ENCODE results near the gene ERAL1. TPM values are rescaled to one million over a fixed set of nuclear protein-coding genes. Genes with fewer than 3 reads are reported as not detected.

The ERAL1 gene
- total and polyA plus RNA-seq, 7 experiments from 2014 or later, result 19.8 to 56.6 (median 27.5) TPM

GRCh38 chr17:28897769-28898526, 43.1 kb downstream of the ERAL1 start:
- DNase-seq (peak in 1 of 9 donors; percentile 24), ATAC-seq (no peak)
- Histone ChIP-seq H3K9me3 (ENCODE audit: control insufficient read depth in 2 of 3, low read length in 3 of 3) (no peaks in the 10 kb centered on the region), H3K27ac (ENCODE audit: low read depth, low read length) (peak overlapping the region; percentile 96), H3K36me3 (ENCODE audit: control insufficient read depth in 2 of 3, insufficient read depth in 3 of 3, low read length in 3 of 3) (peaks cover 0 to 7% (median 0%) of the 10 kb centered on the region in 3 experiments), H3K4me3 (ENCODE audit: low read length) (peak overlapping the region; percentile 82), H3K4me1 (ENCODE audit: control insufficient read depth in 2 of 2, insufficient read depth in 2 of 2, low read length in 2 of 2) (peaks cover 37 to 38% of the 10 kb centered on the region in 2 donors), H3K27me3 (ENCODE audit: control insufficient read depth in 2 of 2, insufficient read depth in 2 of 2, low read length in 2 of 2) (no peaks in the 10 kb centered on the region)
- H3K27me3 Mint-ChIP-seq, result no peaks in the 10 kb centered on the region
- peak overlapping the region; percentile 95 to 99 (median 96) for H3K27ac Mint-ChIP-seq
- H3K4me3 Mint-ChIP-seq, result peak overlapping the region; percentile 86 to 98 (median 96)
- no peaks in the 10 kb centered on the region for H3K9me3 Mint-ChIP-seq
- ChIA-PET CTCF (interaction anchor here (0.6 to 1.8 kb wide), 10 partner anchors 10 to 171 kb away, joined by 3 to 8 read pairs (median 4); partner anchors contain the start of genes NEK8 and TLCD1), POLR2A (interaction anchor here (0.6 to 12.7 kb wide), 20 partner anchors 11 to 591 kb away, joined by 3 to 183 read pairs (median 4); partner anchors contain the start of genes ERAL1, FAM222B, NEK8 and PHF12)
- peaks cover 0 to 31% (median 5%) of the 10 kb centered on the region in 5 donors for H3K36me3 Mint-ChIP-seq
- H3K4me1 Mint-ChIP-seq, result peaks cover 30 to 75% (median 61%) of the 10 kb centered on the region in 7 donors
- intact Hi-C loops (cut with micrococcal nuclease), result loop anchor here (1.0 to 5.0 kb wide), 8 partner anchors 27 to 236 kb away; partner anchors contain the start of genes FAM222B (in 1 of the 2), SDF2 (in 1 of the 2) and SUPT6H (in 1 of the 2)

GRCh38 chr17:28898527-28898955, 43.7 kb downstream of the ERAL1 start:
- Mint-ChIP-seq H3K36me3 (peaks cover 0 to 27% (median 5%) of the 10 kb centered on the region in 5 donors), H3K27me3 (no peaks in the 10 kb centered on the region), H3K9me3 (no peaks in the 10 kb centered on the region), H3K4me3 (peak overlapping the region in 6 of 10 donors; percentile 60 to 98 (median 97)), H3K27ac (peak overlapping the region in 8 of 9 donors; percentile 30 to 97 (median 63)), H3K4me1 (peaks cover 24 to 75% (median 60%) of the 10 kb centered on the region in 7 donors)
- DNase-seq (no peak), ATAC-seq (no peak)
- Histone ChIP-seq H3K27me3 (ENCODE audit: control insufficient read depth in 2 of 2, insufficient read depth in 2 of 2, low read length in 2 of 2) (no peaks in the 10 kb centered on the region), H3K4me1 (ENCODE audit: control insufficient read depth in 2 of 2, insufficient read depth in 2 of 2, low read length in 2 of 2) (peaks cover 32 to 39% of the 10 kb centered on the region in 2 donors), H3K36me3 (ENCODE audit: control insufficient read depth in 2 of 3, insufficient read depth in 3 of 3, low read length in 3 of 3) (peaks cover 0 to 7% (median 0%) of the 10 kb centered on the region in 3 experiments), H3K27ac (ENCODE audit: low read depth, low read length) (peak overlapping the region; percentile 96), H3K9me3 (ENCODE audit: control insufficient read depth in 2 of 3, low read length in 3 of 3) (no peaks in the 10 kb centered on the region), H3K4me3 (ENCODE audit: low read length) (no peak overlapping the region)
- POLR2A ChIA-PET, result interaction anchor here (0.6 to 12.7 kb wide), 15 partner anchors 12 to 182 kb away, joined by 3 to 183 read pairs (median 4); partner anchors contain the start of genes ERAL1, FAM222B, NEK8 and PHF12
- CTCF ChIA-PET, result interaction anchor here (0.6 to 1.8 kb wide), 7 partner anchors 23 to 172 kb away, joined by 3 to 8 read pairs (median 5); partner anchors contain the start of gene TLCD1
- intact Hi-C loops (cut with micrococcal nuclease), result loop anchor here in 1 of 2 donors (5.0 kb wide), 1 partner anchor 236 kb away; the partner anchor contains the start of genes SDF2 and SUPT6H

GRCh38 chr17:28899212-28899815, 44.5 kb downstream of the ERAL1 start:
- H3K4me1 ChIP-seq (ENCODE audit: control insufficient read depth in 2 of 2, insufficient read depth in 2 of 2, low read length in 2 of 2), result peaks cover 32 to 39% of the 10 kb centered on the region in 2 donors
- H3K27me3 ChIP-seq (ENCODE audit: control insufficient read depth in 2 of 2, insufficient read depth in 2 of 2, low read length in 2 of 2), result no peaks in the 10 kb centered on the region
- H3K27ac Mint-ChIP-seq, result peak overlapping the region; percentile 31 to 95 (median 68)
- H3K4me1 Mint-ChIP-seq, result peaks cover 21 to 68% (median 57%) of the 10 kb centered on the region in 7 donors
- ChIA-PET POLR2A (interaction anchor here (0.6 to 12.7 kb wide), 7 partner anchors 27 to 180 kb away, joined by 3 to 183 read pairs (median 4); partner anchors contain the start of genes FAM222B, PHF12 and RPL23A), CTCF (interaction anchor here (1.3 to 1.8 kb wide), 3 partner anchors 9 to 173 kb away, joined by 4 to 7 read pairs (median 6); partner anchors contain the start of gene TLCD1)
- no peaks in the 10 kb centered on the region for H3K9me3 ChIP-seq (ENCODE audit: control insufficient read depth in 2 of 3, low read length in 3 of 3)
- no peaks in the 10 kb centered on the region for H3K27me3 Mint-ChIP-seq
- intact Hi-C loops (cut with micrococcal nuclease), result loop anchor here in 1 of 2 donors (5.0 kb wide), 1 partner anchor 237 kb away; the partner anchor contains the start of genes SDF2 and SUPT6H
- ATAC-seq, result no peak
- peak overlapping the region; percentile 2 to 69 (median 45) for H3K4me3 Mint-ChIP-seq
- H3K27ac ChIP-seq (ENCODE audit: low read depth, low read length), result no peak overlapping the region
- H3K36me3 ChIP-seq (ENCODE audit: control insufficient read depth in 2 of 3, insufficient read depth in 3 of 3, low read length in 3 of 3), result peaks cover 0 to 7% (median 0%) of the 10 kb centered on the region in 3 experiments
- no peaks in the 10 kb centered on the region for H3K9me3 Mint-ChIP-seq
- no peak for DNase-seq
- H3K36me3 Mint-ChIP-seq, result peaks cover 0 to 27% (median 5%) of the 10 kb centered on the region in 5 donors
- H3K4me3 ChIP-seq (ENCODE audit: low read length), result no peak overlapping the region

GRCh38 chr17:28900986-28901726, 46.3 kb downstream of the ERAL1 start:
- DNase-seq, result no peak
- ChIA-PET POLR2A (interaction anchor here (0.6 to 12.7 kb wide), 11 partner anchors 9 to 182 kb away, joined by 3 to 183 read pairs (median 8); partner anchors contain the start of genes FAM222B, NEK8, PHF12 and RPL23A), CTCF (interaction anchor here (0.6 to 4.2 kb wide), 4 partner anchors 49 to 138 kb away, joined by 3 to 30 read pairs (median 7); no protein-coding TSS in a partner anchor)
- H3K9me3 ChIP-seq (ENCODE audit: control insufficient read depth in 2 of 3, low read length in 3 of 3), result no peaks in the 10 kb centered on the region
- peaks cover 22 to 34% of the 10 kb centered on the region in 2 donors for H3K4me1 ChIP-seq (ENCODE audit: control insufficient read depth in 2 of 2, insufficient read depth in 2 of 2, low read length in 2 of 2)
- peak overlapping the region; percentile 77 for H3K4me3 ChIP-seq (ENCODE audit: low read length)
- no peaks in the 10 kb centered on the region for H3K9me3 Mint-ChIP-seq
- peak overlapping the region; percentile 87 for H3K27ac ChIP-seq (ENCODE audit: low read depth, low read length)
- intact Hi-C loops (cut with micrococcal nuclease), result loop anchor here (5.0 kb wide), 1 partner anchor 254 kb away; the partner anchor contains the start of gene BLTP2 (in 2 of the 2)
- peaks cover 19 to 61% (median 43%) of the 10 kb centered on the region in 7 donors for H3K4me1 Mint-ChIP-seq
- no peaks in the 10 kb centered on the region for H3K27me3 Mint-ChIP-seq
- H3K36me3 ChIP-seq (ENCODE audit: control insufficient read depth in 2 of 3, insufficient read depth in 3 of 3, low read length in 3 of 3), result peaks cover 0 to 12% (median 0%) of the 10 kb centered on the region in 3 experiments
- no peak for ATAC-seq
- H3K27me3 ChIP-seq (ENCODE audit: control insufficient read depth in 2 of 2, insufficient read depth in 2 of 2, low read length in 2 of 2), result no peaks in the 10 kb centered on the region
- H3K36me3 Mint-ChIP-seq, result peaks cover 0 to 28% (median 5%) of the 10 kb centered on the region in 5 donors
- H3K27ac Mint-ChIP-seq, result peak overlapping the region; percentile 81 to 96 (median 90)
- peak overlapping the region; percentile 85 to 98 (median 94) for H3K4me3 Mint-ChIP-seq

- Mint-ChIP-seq H3K9me3 (no peaks in the 10 kb centered on the region), H3K36me3 (peaks cover 0 to 33% (median 5%) of the 10 kb centered on the region in 5 donors), H3K4me3 (peak overlapping the region; percentile 85 to 98 (median 94)), H3K4me1 (peaks cover 17 to 58% (median 40%) of the 10 kb centered on the region in 7 donors), H3K27me3 (no peaks in the 10 kb centered on the region), H3K27ac (peak overlapping the region; percentile 81 to 96 (median 90))
- ChIA-PET CTCF (interaction anchor here (0.6 to 4.2 kb wide), 9 partner anchors 9 to 139 kb away, joined by 3 to 30 read pairs (median 5); partner anchors contain the start of gene FAM222B), POLR2A (interaction anchor here (0.6 to 12.7 kb wide), 14 partner anchors 10 to 238 kb away, joined by 3 to 183 read pairs (median 7); partner anchors contain the start of genes FAM222B, NEK8, PHF12 and RPL23A)
- ATAC-seq (peak; percentile 36), DNase-seq (peak in 3 of 9 donors; percentile 54 to 69 (median 56))
- peak overlapping the region; percentile 77 for H3K4me3 ChIP-seq (ENCODE audit: low read length)
- peak overlapping the region; percentile 87 for H3K27ac ChIP-seq (ENCODE audit: low read depth, low read length)
- intact Hi-C loops (cut with micrococcal nuclease), result loop anchor here (1.0 to 5.0 kb wide), 3 partner anchors 9 to 255 kb away; partner anchors contain the start of genes BLTP2 (in 2 of the 2) and RPL23A (in 1 of the 2)
- H3K9me3 ChIP-seq (ENCODE audit: control insufficient read depth in 2 of 3, low read length in 3 of 3), result no peaks in the 10 kb centered on the region
- H3K27me3 ChIP-seq (ENCODE audit: control insufficient read depth in 2 of 2, insufficient read depth in 2 of 2, low read length in 2 of 2), result no peaks in the 10 kb centered on the region
- H3K4me1 ChIP-seq (ENCODE audit: control insufficient read depth in 2 of 2, insufficient read depth in 2 of 2, low read length in 2 of 2), result peaks cover 20 to 31% of the 10 kb centered on the region in 2 donors
- H3K36me3 ChIP-seq (ENCODE audit: control insufficient read depth in 2 of 3, insufficient read depth in 3 of 3, low read length in 3 of 3), result peaks cover 0 to 17% (median 0%) of the 10 kb centered on the region in 3 experiments
These were observed 47.3 kb downstream of the ERAL1 start for GRCh38 chr17:28901866-28902818.

Data from naive thymus-derived CD4-positive, alpha-beta T cell (primary cell).